Measurements from ENCODE around the gene NDC1. TPM values are rescaled to one million over a fixed set of nuclear protein-coding genes. Genes with fewer than 3 reads are reported as not detected.

Gene NDC1
- total and polyA plus RNA-seq, 2 donors, result 9.4 to 22.1 TPM

DNA sequence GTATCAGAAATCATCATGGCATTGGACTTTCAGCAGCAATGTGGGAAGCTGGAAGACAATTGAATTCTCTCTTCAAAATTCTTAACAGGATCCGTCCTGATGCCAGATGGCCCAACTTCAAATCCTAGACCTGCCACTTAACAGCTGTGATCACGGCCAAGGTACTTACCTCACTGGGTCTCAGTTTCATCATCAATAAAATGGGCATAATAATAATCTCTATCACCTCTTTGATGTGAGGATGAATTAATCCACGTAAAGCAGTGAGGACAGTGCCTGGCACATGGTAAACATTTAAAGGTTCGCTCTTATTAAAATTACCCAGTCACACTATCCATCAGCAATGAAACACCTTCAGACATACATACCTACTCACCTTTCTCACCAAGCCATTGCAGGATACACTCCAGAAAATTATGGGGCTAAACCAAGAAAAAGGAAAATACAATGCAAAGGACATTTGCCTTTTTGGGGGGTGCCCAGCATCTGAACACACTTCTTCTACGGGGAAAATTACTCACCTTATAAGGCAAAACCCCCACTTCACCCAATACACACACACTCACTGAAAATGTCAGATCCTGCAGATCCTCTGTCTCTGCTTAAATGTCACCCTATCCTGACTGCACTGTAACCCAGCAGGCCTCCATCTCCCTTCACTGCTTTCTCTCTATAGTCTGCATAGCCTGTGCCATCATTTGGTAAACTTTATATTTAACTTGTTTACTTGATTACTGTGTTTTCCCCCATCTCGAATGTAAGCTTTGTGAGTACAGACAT, 120.9 kb downstream of the NDC1 start:
- WGBS, result 93% methylated on average over 6 of the region's 6 CpGs
- DNase-seq (ENCODE audit: low read depth in 6 of 9, low spot score in 9 of 9), result no peak
- no peaks in the 10 kb centered on the region for H3K36me3 ChIP-seq (ENCODE audit: control insufficient read depth in 2 of 2, insufficient read depth in 2 of 2, low read length in 1 of 2)

DNA sequence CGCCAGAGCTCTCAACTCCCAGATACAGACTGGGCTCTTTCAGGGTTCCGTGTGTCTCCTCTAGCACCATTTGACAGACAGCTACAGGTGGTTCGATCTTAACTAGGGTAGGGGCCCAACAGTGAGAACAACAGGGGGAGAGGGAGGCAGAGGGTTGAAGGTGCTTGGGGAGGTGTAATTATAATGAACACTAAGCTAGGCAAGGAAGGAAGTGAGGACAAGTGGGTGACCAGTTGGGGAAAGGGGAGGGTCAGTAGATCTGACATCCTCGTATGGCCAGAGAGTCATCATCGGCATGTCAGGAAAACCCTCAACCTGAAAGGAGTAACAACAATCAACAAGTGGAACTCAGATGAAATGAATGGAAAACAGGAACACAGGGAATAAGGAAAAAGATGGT, 121.9 kb downstream of the NDC1 start:
- 93% methylated on average over 5 of the region's 5 CpGs for WGBS
- DNase-seq (ENCODE audit: low read depth in 6 of 9, low spot score in 9 of 9), result no peak
- H3K27ac ChIP-seq (ENCODE audit: low read depth in 1 of 2, low read length in 1 of 2), result no peak overlapping the region
- H3K36me3 ChIP-seq (ENCODE audit: control insufficient read depth in 2 of 2, insufficient read depth in 2 of 2, low read length in 1 of 2), result no peaks in the 10 kb centered on the region
- H3K4me1 ChIP-seq (ENCODE audit: control insufficient read depth in 2 of 2, insufficient read depth in 2 of 2, low read length in 2 of 2), result no peaks in the 10 kb centered on the region
- no peaks in the 10 kb centered on the region for H3K9me3 ChIP-seq (ENCODE audit: control insufficient read depth in 2 of 2, insufficient read depth in 1 of 2, low read length in 1 of 2)
- no peak overlapping the region for H3K4me3 ChIP-seq (ENCODE audit: low read length in 2 of 2)
- peaks cover 0 to 10% of the 10 kb centered on the region in 2 donors for H3K27me3 ChIP-seq (ENCODE audit: control insufficient read depth in 2 of 2, insufficient read depth in 1 of 2, low read length in 1 of 2)

More for the DNA sequence above, 120.9 kb downstream of the NDC1 start:
- no peaks in the 10 kb centered on the region for H3K4me1 ChIP-seq (ENCODE audit: control insufficient read depth in 2 of 2, insufficient read depth in 2 of 2, low read length in 2 of 2)
- no peak overlapping the region for H3K27ac ChIP-seq (ENCODE audit: low read depth in 1 of 2, low read length in 1 of 2)
- H3K4me3 ChIP-seq (ENCODE audit: low read length in 2 of 2), result no peak overlapping the region
- H3K9me3 ChIP-seq (ENCODE audit: control insufficient read depth in 2 of 2, insufficient read depth in 1 of 2, low read length in 1 of 2), result no peaks in the 10 kb centered on the region
- peaks cover 0 to 10% of the 10 kb centered on the region in 2 donors for H3K27me3 ChIP-seq (ENCODE audit: control insufficient read depth in 2 of 2, insufficient read depth in 1 of 2, low read length in 1 of 2)

DNA sequence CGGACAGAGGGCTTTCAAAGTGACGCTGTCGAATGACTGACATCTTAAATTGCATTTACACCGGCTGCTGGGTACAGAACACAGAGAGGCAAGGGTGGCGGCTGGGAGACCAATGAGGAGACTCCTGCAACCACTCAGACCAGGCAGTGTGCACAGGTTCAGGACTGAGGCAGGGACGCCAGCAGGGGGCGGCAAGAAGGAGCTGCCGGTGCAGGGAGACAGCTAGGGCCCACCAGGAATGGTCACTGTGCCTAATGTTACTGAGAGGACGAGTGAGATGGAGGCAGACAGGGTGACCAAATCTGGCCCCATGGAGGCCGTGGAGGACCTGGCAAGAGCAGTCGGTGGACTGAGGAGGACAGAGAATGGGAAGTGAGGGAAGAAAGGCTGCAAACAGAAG, 122.6 kb downstream of the NDC1 start:
- H3K27me3 ChIP-seq (ENCODE audit: control insufficient read depth in 2 of 2, insufficient read depth in 1 of 2, low read length in 1 of 2), result peaks cover 0 to 10% of the 10 kb centered on the region in 2 donors
- no peaks in the 10 kb centered on the region for H3K9me3 ChIP-seq (ENCODE audit: control insufficient read depth in 2 of 2, insufficient read depth in 1 of 2, low read length in 1 of 2)
- peak in 2 of 9 donors; percentile 10 to 18 for DNase-seq (ENCODE audit: low read depth in 6 of 9, low spot score in 9 of 9)
- no peak overlapping the region for H3K27ac ChIP-seq (ENCODE audit: low read depth in 1 of 2, low read length in 1 of 2)
- no peak overlapping the region for H3K4me3 ChIP-seq (ENCODE audit: low read length in 2 of 2)
- no peaks in the 10 kb centered on the region for H3K4me1 ChIP-seq (ENCODE audit: control insufficient read depth in 2 of 2, insufficient read depth in 2 of 2, low read length in 2 of 2)
- 79% methylated on average over 11 of the region's 11 CpGs for WGBS
- H3K36me3 ChIP-seq (ENCODE audit: control insufficient read depth in 2 of 2, insufficient read depth in 2 of 2, low read length in 1 of 2), result no peaks in the 10 kb centered on the region

Other genes starting within 250 kb of the NDC1 start
- gene GLIS1, start 99.1 kb downstream of the NDC1 start, total RNA-seq, result 0.05 TPM
- 0.59 TPM for gene GLIS1, start 99.1 kb downstream of the NDC1 start, polyA plus RNA-seq
- 26.4 TPM for gene YIPF1, start 51.5 kb upstream of the NDC1 start, total RNA-seq
- gene YIPF1, start 51.5 kb upstream of the NDC1 start, polyA plus RNA-seq, result 29.6 TPM
- gene DIO1, start 55.9 kb upstream of the NDC1 start, total RNA-seq, result 0.05 TPM
- 0.18 TPM for gene DIO1, start 55.9 kb upstream of the NDC1 start, polyA plus RNA-seq
- 52.3 TPM for gene IFT25, start 107.4 kb upstream of the NDC1 start, total RNA-seq
- gene IFT25, start 107.4 kb upstream of the NDC1 start, polyA plus RNA-seq, result 39.9 TPM
- gene LRRC42, start 108.1 kb upstream of the NDC1 start, total RNA-seq, result 18.7 TPM
- gene LRRC42, start 108.1 kb upstream of the NDC1 start, polyA plus RNA-seq, result 17.5 TPM
- not detected for gene LDLRAD1, start 179.9 kb upstream of the NDC1 start, total RNA-seq
- gene LDLRAD1, start 179.9 kb upstream of the NDC1 start, polyA plus RNA-seq, result 0.18 TPM
- 233 TPM for gene TMEM59, start 214.9 kb upstream of the NDC1 start, total RNA-seq
- gene TMEM59, start 214.9 kb upstream of the NDC1 start, polyA plus RNA-seq, result 185 TPM
- gene TCEANC2, start 215.3 kb upstream of the NDC1 start, total RNA-seq, result 5.2 TPM
- 4.0 TPM for gene TCEANC2, start 215.3 kb upstream of the NDC1 start, polyA plus RNA-seq

Data from thymus (tissue), 11 donors.